CD4-positive, alpha-beta T cell (primary cell): ENCODE data around the gene DCLRE1A. TPM values are rescaled to one million over a fixed set of nuclear protein-coding genes. Genes with fewer than 3 reads are reported as not detected.

Experiments
- ATAC-seq: fragments of 200-7000 bp; cut with Tn5 transposase; one replicate; pipeline ENCODE4 v1.10.0; 2022; ENCODE audit warnings: mild to moderate bottlenecking; ENCODE audit not compliant: poor library complexity
- CTCF ChIA-PET: fragments of 350-600 bp; sonication (Branson Sonifier 250); formaldehyde crosslinking; loops from one replicate; lab custom pipeline; 2021; ENCODE audit warnings: antibody characterized with exemption, inconsistent platforms; lab: Charles Lee
- POLR2A ChIA-PET: fragments of 350-600 bp; sonication (Branson Sonifier 250); formaldehyde crosslinking; loops from one replicate; lab custom pipeline; 2021; ENCODE audit warnings: antibody characterized with exemption, inconsistent platforms; lab: Charles Lee
- DNase-seq, 14 experiments: peaks; one replicate each; pipeline ENCODE4 v3.0.0-alpha.2; 2013 to 2020; ENCODE audit warnings: mixed read lengths in 2 of 14
- H3K27ac ChIP-seq, 2 donors: one replicate each; pipeline versions ENCODE4 v1.5.1 to v1.7.0; 2013; ENCODE audit warnings: low read length in 2 of 2, low read depth in 1 of 2, mild to moderate bottlenecking in 1 of 2
- H3K27me3 ChIP-seq, 2 experiments: 1 replicate in 1 of 2; 2 replicates in 1 of 2; pipeline versions ENCODE4 v1.6.1 to v1.7.0; 2013; ENCODE audit warnings: low read length in 2 of 2, control low read depth in 1 of 2, mild to moderate bottlenecking in 1 of 2, moderate library complexity in 1 of 2; ENCODE audit not compliant: insufficient read depth in 2 of 2, control insufficient read depth in 1 of 2
- H3K36me3 ChIP-seq: one replicate; pipeline ENCODE4 v1.6.1; 2013; ENCODE audit warnings: low read length, control low read depth; ENCODE audit not compliant: insufficient read depth
- H3K4me1 ChIP-seq: one replicate; pipeline ENCODE4 v1.6.1; 2013; ENCODE audit warnings: low read length, control low read depth; ENCODE audit not compliant: insufficient read depth
- H3K4me3 ChIP-seq: one replicate; pipeline ENCODE4 v1.5.1; 2013; ENCODE audit warnings: mild to moderate bottlenecking, low read length, moderate library complexity
- H3K9me3 ChIP-seq, 2 experiments: 1 replicate in 1 of 2; 2 replicates in 1 of 2; pipeline versions ENCODE4 v1.6.1 to v1.7.0; 2013; ENCODE audit warnings: low read length in 2 of 2, mild to moderate bottlenecking in 2 of 2, control low read depth in 1 of 2, moderate library complexity in 1 of 2; ENCODE audit not compliant: control insufficient read depth in 1 of 2, insufficient read depth in 1 of 2
- H3K27ac Mint-ChIP-seq: one replicate; pipeline ENCODE4 v1.8.0; 2020; ENCODE audit warnings: mixed read lengths
- H3K27me3 Mint-ChIP-seq: one replicate; pipeline ENCODE4 v1.8.0; 2021; ENCODE audit warnings: mixed read lengths
- H3K36me3 Mint-ChIP-seq: one replicate; pipeline ENCODE4 v1.8.0; 2021; ENCODE audit warnings: low read depth, mixed read lengths
- H3K4me1 Mint-ChIP-seq: one replicate; pipeline ENCODE4 v1.8.0; 2021; ENCODE audit warnings: low read depth, mixed read lengths
- H3K4me3 Mint-ChIP-seq: one replicate; pipeline ENCODE4 v1.8.0; 2020; ENCODE audit warnings: mild to moderate bottlenecking, mixed read lengths
- H3K9me3 Mint-ChIP-seq: one replicate; pipeline ENCODE4 v1.8.0; 2020; ENCODE audit warnings: mixed read lengths
- intact Hi-C, 2 experiments: fragments of 100-400 bp; cut with DNase I in 1 of 2; cut with micrococcal nuclease in 1 of 2; formaldehyde crosslinking; loops; one replicate each; pipeline versions ENCODE4 v1.15.1 to v1.9.0; 2023 to 2025; cut with DNase I, micrococcal nuclease
- total RNA-seq, 174 experiments: library from RNA in 2 of 174; stranded (reverse) in 2 of 174; gene quantifications; one replicate each; pipeline ENCODE4 v1.2.3 and lab custom pipeline; 2021 to 2026
- TF ChIP-seq, protein P1 (sequence below): fragments of 200-600 bp; IDR thresholded peaks from one replicate; pipeline ENCODE4 v1.8.0; 2022; ENCODE audit warnings: antibody characterized with exemption, mild to moderate bottlenecking

DCLRE1A gene
- total RNA-seq, 2 experiments from 2014 or later: 0.36 to 0.47 TPM

DNA sequence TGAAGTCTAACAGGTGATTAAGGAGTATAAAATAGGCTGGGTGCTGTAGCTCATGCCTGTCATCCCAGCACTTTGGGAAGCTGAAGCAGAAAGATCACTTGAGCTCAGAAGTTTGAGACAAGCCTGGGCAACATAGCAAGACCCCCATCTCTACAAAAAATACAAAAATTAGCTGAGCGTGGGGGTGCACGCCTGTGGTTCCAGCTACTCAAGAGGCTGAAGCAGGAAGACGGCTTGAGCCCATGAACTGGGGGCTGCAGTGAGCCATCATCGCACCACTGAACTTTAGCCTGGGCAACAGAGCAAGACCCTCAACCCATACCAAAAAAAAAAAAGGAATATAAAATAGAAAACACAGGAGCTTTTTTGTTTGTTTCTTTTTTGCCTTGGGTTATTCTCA, 47.4 kb downstream of the DCLRE1A start:
- Histone ChIP-seq H3K9me3 (no peaks in the 10 kb centered on the region), H3K36me3 (no peaks in the 10 kb centered on the region), H3K4me1 (no peaks in the 10 kb centered on the region), H3K4me3 (no peak overlapping the region), H3K27ac (no peak overlapping the region), H3K27me3 (no peaks in the 10 kb centered on the region)
- TF ChIP-seq, protein P1, sequence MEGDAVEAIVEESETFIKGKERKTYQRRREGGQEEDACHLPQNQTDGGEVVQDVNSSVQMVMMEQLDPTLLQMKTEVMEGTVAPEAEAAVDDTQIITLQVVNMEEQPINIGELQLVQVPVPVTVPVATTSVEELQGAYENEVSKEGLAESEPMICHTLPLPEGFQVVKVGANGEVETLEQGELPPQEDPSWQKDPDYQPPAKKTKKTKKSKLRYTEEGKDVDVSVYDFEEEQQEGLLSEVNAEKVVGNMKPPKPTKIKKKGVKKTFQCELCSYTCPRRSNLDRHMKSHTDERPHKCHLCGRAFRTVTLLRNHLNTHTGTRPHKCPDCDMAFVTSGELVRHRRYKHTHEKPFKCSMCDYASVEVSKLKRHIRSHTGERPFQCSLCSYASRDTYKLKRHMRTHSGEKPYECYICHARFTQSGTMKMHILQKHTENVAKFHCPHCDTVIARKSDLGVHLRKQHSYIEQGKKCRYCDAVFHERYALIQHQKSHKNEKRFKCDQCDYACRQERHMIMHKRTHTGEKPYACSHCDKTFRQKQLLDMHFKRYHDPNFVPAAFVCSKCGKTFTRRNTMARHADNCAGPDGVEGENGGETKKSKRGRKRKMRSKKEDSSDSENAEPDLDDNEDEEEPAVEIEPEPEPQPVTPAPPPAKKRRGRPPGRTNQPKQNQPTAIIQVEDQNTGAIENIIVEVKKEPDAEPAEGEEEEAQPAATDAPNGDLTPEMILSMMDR: no peak
- POLR2A ChIA-PET: no interaction called here
- Mint-ChIP-seq H3K4me3 (no peak overlapping the region), H3K36me3 (no peaks in the 10 kb centered on the region), H3K27ac (no peak overlapping the region), H3K27me3 (peaks cover 25% of the 10 kb centered on the region), H3K9me3 (no peaks in the 10 kb centered on the region), H3K4me1 (no peaks in the 10 kb centered on the region)
- ATAC-seq: no peak
- CTCF ChIA-PET: no interaction called here
- intact Hi-C loops: loop anchor here in 1 of 2 experiments (10.0 kb wide), 1 partner anchor 188 kb away; no protein-coding TSS in a partner anchor
- DNase-seq: no peak

DNA sequence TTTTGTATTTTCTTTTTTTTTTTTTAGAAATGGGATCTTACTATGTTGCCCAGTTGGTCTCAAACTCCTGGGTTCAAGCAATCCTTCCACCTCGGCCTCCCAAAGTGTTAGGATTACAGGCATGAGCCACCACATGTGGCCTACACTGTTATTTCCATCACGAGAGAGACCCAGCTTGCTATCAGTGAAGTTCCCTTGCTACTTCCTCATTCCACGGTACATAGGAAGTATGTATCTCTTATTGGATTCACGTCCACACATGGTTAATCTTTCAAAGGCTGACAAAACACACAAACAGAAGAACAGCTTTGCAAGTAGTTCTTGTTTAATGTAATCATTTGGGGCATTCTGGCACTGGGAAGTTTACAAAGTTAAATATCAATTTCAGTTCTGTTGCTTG, 50.9 kb downstream of the DCLRE1A start:
- intact Hi-C loops: loop anchor here in 1 of 2 experiments (10.0 kb wide), 1 partner anchor 192 kb away; no protein-coding TSS in a partner anchor
- H3K9me3 ChIP-seq: no peaks in the 10 kb centered on the region
- no peak overlapping the region for H3K4me3 Mint-ChIP-seq
- H3K27ac ChIP-seq: no peak overlapping the region
- H3K9me3 Mint-ChIP-seq: no peaks in the 10 kb centered on the region
- H3K4me1 Mint-ChIP-seq: no peaks in the 10 kb centered on the region
- DNase-seq (no peak), ATAC-seq (no peak)
- H3K36me3 ChIP-seq: no peaks in the 10 kb centered on the region
- no peaks in the 10 kb centered on the region for H3K4me1 ChIP-seq
- TF ChIP-seq, protein P1: no peak
- no peak overlapping the region for H3K4me3 ChIP-seq
- no peak overlapping the region for H3K27ac Mint-ChIP-seq
- no peaks in the 10 kb centered on the region for H3K36me3 Mint-ChIP-seq
- ChIA-PET POLR2A (no interaction called here), CTCF (no interaction called here)
- H3K27me3 ChIP-seq: no peaks in the 10 kb centered on the region
- H3K27me3 Mint-ChIP-seq: peaks cover 23% of the 10 kb centered on the region

DNA sequence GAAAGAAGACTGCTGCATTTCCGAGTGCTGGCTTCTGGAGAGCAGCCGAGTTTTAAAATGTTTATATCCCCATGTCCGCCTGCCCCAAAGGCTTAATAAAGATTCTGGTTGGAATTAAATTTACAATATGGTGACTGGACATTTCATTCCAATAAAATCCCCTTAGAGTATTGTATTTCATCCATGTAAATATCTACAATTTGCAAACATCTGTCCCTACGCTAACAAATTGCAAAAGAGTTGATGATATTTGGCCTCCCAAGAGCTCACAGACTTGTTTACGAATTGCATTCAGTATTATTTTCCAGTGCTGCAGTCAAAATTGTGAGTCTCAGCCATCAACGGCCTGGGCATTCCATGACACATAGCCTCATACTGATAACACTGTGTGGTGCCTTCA, 52.3 kb downstream of the DCLRE1A start:
- no peaks in the 10 kb centered on the region for H3K36me3 ChIP-seq
- POLR2A ChIA-PET: no interaction called here
- no peak overlapping the region for H3K27ac Mint-ChIP-seq

More for the DNA sequence above, 52.3 kb downstream of the DCLRE1A start:
- DNase-seq: no peak
- no peaks in the 10 kb centered on the region for H3K36me3 Mint-ChIP-seq
- H3K9me3 Mint-ChIP-seq: no peaks in the 10 kb centered on the region
- CTCF ChIA-PET: no interaction called here
- TF ChIP-seq, protein P1: no peak
- H3K4me1 Mint-ChIP-seq: no peaks in the 10 kb centered on the region
- ATAC-seq: no peak
- H3K27me3 ChIP-seq: no peaks in the 10 kb centered on the region
- H3K27me3 Mint-ChIP-seq: peaks cover 28% of the 10 kb centered on the region
- H3K27ac ChIP-seq: no peak overlapping the region
- no peak overlapping the region for H3K4me3 ChIP-seq
- intact Hi-C loops: loop anchor here in 1 of 2 experiments (10.0 kb wide), 1 partner anchor 193 kb away; no protein-coding TSS in a partner anchor
- no peaks in the 10 kb centered on the region for H3K9me3 ChIP-seq
- no peak overlapping the region for H3K4me3 Mint-ChIP-seq
- H3K4me1 ChIP-seq: no peaks in the 10 kb centered on the region
